GM12865 (cell line): Measurements from ENCODE around the gene OASL.

ENCODE experiments used
- DNase-seq: peaks from one replicate; pipeline ENCODE4 v3.0.0; 2010; ENCODE audit warnings: low read depth
- H3K4me3 ChIP-seq: 2 replicates; pipeline ENCODE4 v1.5.1; 2011; ENCODE audit warnings: mild to moderate bottlenecking, low read depth, low read length, control low read depth
- TF ChIP-seq, protein P1 (sequence below): IDR thresholded peaks from 2 replicates; pipeline ENCODE4 v1.5.1; 2011; ENCODE audit warnings: low read length, control low read depth, low read depth, inconsistent platforms; ENCODE audit not compliant: insufficient read depth; ENCODE audit errors: missing control alignments

Gene OASL

DNA sequence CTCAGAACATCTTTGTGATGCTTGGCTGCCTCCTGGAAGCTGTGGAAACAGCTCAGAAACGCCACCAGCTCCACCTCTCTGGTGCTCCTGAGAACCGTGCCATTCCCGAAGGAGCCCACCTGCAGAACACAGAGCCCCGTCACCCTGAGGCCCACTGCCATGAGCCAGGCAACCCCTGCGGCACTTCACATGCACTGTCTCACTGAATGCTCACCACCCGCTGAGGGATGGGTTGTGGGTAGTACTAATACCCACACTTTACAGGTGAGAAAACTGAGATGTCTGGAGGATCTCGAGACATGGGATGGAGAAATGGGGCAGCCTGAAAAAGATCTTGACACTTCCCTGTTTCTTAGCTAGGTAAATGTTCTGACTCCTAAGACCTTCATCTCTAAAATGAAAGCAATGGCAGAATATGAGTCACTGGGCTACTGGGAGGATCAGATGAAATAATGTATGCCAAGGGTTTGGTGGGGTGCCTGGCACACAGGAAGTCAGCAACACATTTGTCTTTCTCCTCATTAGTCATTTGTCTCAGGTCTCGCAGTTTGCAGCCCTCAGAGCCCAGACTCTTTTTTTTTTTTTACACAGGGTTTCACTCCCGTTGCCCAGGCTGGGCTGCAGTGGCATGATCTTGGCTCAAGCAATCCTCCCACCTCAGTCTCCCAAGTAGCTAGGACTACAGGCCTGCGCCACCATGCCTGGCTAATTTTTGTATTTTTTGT lies 5.3 kb downstream of the OASL start:
- DNase-seq: peak; percentile 45
- TF ChIP-seq, protein P1, sequence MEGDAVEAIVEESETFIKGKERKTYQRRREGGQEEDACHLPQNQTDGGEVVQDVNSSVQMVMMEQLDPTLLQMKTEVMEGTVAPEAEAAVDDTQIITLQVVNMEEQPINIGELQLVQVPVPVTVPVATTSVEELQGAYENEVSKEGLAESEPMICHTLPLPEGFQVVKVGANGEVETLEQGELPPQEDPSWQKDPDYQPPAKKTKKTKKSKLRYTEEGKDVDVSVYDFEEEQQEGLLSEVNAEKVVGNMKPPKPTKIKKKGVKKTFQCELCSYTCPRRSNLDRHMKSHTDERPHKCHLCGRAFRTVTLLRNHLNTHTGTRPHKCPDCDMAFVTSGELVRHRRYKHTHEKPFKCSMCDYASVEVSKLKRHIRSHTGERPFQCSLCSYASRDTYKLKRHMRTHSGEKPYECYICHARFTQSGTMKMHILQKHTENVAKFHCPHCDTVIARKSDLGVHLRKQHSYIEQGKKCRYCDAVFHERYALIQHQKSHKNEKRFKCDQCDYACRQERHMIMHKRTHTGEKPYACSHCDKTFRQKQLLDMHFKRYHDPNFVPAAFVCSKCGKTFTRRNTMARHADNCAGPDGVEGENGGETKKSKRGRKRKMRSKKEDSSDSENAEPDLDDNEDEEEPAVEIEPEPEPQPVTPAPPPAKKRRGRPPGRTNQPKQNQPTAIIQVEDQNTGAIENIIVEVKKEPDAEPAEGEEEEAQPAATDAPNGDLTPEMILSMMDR: no peak
- no peak overlapping the region for H3K4me3 ChIP-seq

DNA sequence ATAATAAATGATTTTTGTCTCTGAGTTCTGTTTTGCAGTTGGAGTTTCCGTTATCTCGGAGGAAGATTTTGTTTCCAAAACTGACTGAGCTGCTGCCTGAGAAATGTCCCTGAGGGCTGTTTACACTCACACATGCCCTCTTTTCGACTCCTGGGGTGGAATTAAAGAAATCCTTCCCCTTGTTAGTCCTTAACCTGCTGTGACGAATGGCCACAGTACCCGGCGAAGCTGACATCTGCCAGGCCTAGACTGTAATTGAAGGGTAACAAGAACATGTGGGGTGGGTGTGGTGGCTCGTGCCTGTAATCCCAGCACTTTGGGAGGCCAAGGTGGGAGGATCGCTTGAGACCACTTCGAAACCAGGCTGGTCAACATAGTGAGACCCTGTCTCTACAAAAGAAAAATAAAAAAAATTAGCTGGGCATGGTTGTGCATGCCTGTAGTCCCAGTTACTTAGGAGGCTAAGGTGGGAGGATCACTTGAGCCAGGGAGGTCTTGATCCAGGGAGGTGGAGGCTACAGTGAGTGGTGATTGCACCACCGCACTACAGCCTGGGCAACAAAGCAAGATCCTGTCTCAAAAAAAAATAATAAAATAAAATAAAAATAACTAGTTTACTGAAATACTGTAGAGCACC lies 8.4 kb downstream of the OASL start:
- no peak for DNase-seq
- H3K4me3 ChIP-seq: no peak overlapping the region
- TF ChIP-seq, protein P1: no peak

DNA sequence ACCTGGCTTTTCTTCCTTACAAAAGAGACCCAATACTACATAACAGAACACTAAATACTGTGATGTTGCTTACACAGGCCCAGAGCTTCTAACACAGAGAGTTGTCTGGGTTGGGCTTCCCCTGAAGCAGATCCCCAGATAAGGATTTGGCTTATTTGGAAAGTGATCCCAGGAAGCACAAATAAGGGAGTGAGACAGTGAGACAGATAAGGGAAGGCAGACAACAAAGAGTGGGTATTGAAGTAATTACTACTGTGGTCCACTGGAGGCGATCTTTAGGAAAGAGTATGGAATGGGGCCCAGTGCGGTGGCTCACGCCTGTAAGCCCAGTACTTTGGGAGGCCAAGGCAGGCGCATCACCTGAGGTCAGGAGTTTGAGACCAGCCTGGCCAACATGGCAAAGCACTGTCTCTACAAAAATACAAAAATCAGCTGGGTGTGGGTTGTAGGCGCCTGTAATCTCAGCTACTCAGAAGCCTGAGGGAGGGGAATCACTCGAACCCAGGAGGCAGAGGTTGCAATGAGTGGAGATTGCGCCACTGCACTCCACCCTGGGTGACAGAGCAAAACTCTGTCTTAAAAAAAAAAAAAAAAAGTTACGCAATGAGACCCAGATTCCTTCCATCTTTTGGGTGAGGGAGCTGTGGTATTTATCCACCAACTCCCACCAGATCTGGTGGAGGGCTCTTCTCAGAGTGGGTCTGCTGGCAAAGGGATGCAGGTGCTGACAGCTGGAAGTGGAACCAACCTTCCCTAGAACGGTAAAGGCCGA lies 12.6 kb downstream of the OASL start:
- DNase-seq: no peak
- no peak overlapping the region for H3K4me3 ChIP-seq
- TF ChIP-seq, protein P1: no peak

DNA sequence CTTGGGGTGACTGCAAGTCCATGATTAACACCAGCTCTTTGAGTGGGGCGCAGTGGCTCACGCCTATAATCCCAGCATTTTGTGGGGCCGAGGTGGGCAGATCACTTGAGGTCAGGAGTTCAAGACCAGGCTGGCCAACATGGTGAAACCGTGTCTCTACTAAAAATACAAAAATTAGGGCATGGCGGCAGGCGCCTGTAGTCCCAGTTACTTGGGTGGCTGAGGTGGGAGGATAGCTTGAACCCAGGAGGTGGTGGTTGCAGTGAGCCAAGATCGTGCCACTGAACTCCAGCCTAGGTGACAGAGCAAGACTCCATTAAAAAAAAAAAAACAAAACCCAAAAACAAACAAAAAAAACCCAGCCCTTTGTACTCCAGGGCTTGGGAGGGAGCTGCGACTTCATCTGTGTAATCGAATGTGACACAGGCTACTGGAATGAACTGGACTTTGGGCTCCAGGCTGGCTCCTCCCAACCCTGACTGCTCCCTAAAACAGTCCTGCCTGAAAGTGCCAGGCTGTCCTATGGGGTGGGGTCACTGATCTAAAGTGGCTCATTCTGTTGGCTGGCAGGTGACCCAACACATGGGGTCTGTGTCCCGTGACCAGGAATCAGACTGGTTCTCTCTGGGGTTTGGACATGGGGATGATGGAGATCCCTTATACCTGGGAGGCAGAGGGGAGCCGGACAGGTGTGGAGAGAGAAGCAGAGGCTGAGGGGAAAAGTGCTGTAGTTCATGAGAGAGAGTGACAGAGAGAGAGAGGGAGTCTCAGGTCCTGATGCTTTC lies 13.4 kb downstream of the OASL start:
- TF ChIP-seq, protein P1: no peak
- H3K4me3 ChIP-seq: no peak overlapping the region
- no peak for DNase-seq

DNA sequence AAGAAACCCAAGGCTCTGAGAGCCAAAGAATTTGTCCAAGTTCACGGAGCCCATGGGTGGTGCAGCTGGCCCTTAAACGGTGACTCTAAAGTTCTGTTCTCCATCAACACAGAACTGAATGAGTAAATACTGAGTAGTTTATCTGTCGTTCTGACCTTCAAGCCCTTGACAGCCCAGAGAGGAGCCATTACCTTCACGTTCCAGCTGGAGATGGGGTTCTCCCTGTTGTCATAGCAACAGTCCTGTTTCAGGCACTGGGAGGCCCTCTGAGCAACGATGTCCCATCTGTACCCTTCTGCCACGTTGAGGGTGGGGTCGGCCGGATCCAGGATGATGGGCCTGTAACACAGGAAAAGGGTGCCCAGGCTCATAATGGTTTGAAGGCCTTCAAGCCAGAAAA lies 15.2 kb downstream of the OASL start:
- H3K4me3 ChIP-seq: no peak overlapping the region
- DNase-seq: no peak
- TF ChIP-seq, protein P1: no peak

DNA sequence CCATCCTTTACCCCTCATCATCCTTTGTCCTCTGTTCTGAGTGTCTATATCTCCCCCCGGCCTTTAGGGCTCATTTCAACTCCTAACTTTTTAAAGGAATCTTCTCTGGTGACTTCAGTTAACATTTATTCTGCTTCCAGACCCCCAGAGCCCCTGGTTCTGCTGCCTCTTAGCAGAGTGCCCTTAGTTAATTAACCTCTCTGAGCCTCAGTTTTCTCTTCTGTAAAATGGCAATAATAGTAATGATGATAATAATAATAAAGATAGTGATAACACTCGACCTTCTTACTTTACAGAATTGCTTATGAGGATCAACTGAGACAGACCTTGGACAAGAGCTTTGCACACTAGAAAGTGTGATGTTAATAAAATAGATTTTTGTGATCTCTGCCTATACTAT lies 16.3 kb downstream of the OASL start:
- no peak for DNase-seq
- TF ChIP-seq, protein P1: no peak
- H3K4me3 ChIP-seq: no peak overlapping the region
